Adrenal gland (tissue), 12 donors: ENCODE data around the gene MED12L. TPM values are rescaled to one million over a fixed set of nuclear protein-coding genes. Genes with fewer than 3 reads are reported as not detected.
A peak's percentile ranks its signal among the peaks of the same experiment; 100 is the strongest.

ENCODE experiments used
- DNase-seq, 7 donors: peaks; one replicate each; pipeline ENCODE4 v3.0.0-alpha.2; 2019 to 2020
- H3K27ac ChIP-seq, 5 donors: fragments of 200-600 bp; sonication (generic) in 4 of 5; 1 replicate in 3 of 5; 2 replicates in 2 of 5; pipeline versions ENCODE4 v1.5.1 to v1.8.0; 2016 to 2020; ENCODE audit warnings: mild to moderate bottlenecking in 1 of 5
- H3K27me3 ChIP-seq: fragments of 200-600 bp; 2 replicates; pipeline ENCODE4 v1.8.0; 2021
- H3K36me3 ChIP-seq, 2 donors: fragments of 200-600 bp; replicated peaks in 1 of 2; 1 replicate in 1 of 2; 2 replicates in 1 of 2; pipeline versions ENCODE4 v1.5.1 to v1.8.0; 2018 to 2022
- H3K4me1 ChIP-seq, 2 donors: fragments of 200-600 bp; replicated peaks in 1 of 2; 1 replicate in 1 of 2; 2 replicates in 1 of 2; pipeline versions ENCODE4 v1.5.1 to v1.8.0; 2018 to 2021
- H3K4me3 ChIP-seq, 4 donors: fragments of 200-600 bp; sonication (generic) in 3 of 4; one replicate each; pipeline ENCODE4 v1.5.1; 2016 to 2018
- H3K9me3 ChIP-seq, 3 donors: fragments of 200-600 bp; sonication (generic) in 1 of 3; replicated peaks in 1 of 3; 1 replicate in 2 of 3; 2 replicates in 1 of 3; pipeline versions ENCODE4 v1.5.1 to v1.8.0; 2016 to 2021
- CTCF ChIP-seq, 6 experiments: fragments of 450-650 bp in 4 of 6; fragments of 200-600 bp in 2 of 6; sonication (generic) in 1 of 6; IDR thresholded peaks; 1 replicate in 5 of 6; 2 replicates in 1 of 6; pipeline versions ENCODE4 v1.5.1 to v1.8.0; 2016 to 2021; ENCODE audit warnings: antibody characterized with exemption in 6 of 6, mild to moderate bottlenecking in 2 of 6, moderate library complexity in 1 of 6
- POLR2A ChIP-seq, 2 donors: fragments of 450-650 bp; IDR thresholded peaks; one replicate each; pipeline ENCODE4 v1.6.1; 2017; ENCODE audit warnings: antibody characterized with exemption in 2 of 2, mild to moderate bottlenecking in 2 of 2, moderate library complexity in 1 of 2
- WGBS, 4 donors: extraction: QIAGEN DNeasy Blood & Tissue Kit in 2 of 4; methylation state at CpG; one replicate each; pipeline versions ENCODE4 v1.1.5 to v1.1.7; 2013 to 2017; 5-methylcytosine and 5-hydroxymethylcytosine counted together
- intact Hi-C, 2 donors: fragments of 100-400 bp; cut with DNase I; formaldehyde crosslinking; loops; one replicate each; pipeline versions ENCODE4 v1.14.1 to v1.15.0; 2022 to 2023
- polyA plus RNA-seq, 3 donors: library from polyadenylated mRNA; stranded (reverse); fragments of 200-250 nt in 2 of 3; fragments of 350-450 nt in 1 of 3; fragmentation: Illumina TruSeq in 1 of 3; extraction: RNeasy Lipid Tissue Mini Kit (QIAGEN cat#74804) in 1 of 3; gene quantifications; one replicate each; pipeline ENCODE4 v1.2.3, GENCODE V29; 2013 to 2014
- total RNA-seq, 9 donors: library from RNA; depleted of rRNA in 4 of 9; stranded (reverse); fragments of >200 nt in 4 of 9; fragments of 120-200 nt in 1 of 9; fragmentation: NEBNext Ultra II Directional in 1 of 9; extraction: Animal tissue kit (Norgen Biotek cat#: 25700) in 1 of 9; gene quantifications; one replicate each; pipeline versions ENCODE4 v1.1.0 to v1.2.4, GENCODE V29; 2013 to 2023
- donor health status: healthy with polysubstance abuse.
- donor health status: Bipolar disorder and iron deficiency.
- donor health status: DM: yes; HTN: yes; CAD: no.
- donor health status: DM: no; HTN: no; CAD: no.
- donor health status: DM: no; HTN: no; CAD: no.
- donor health status: DM: yes; HTN: yes; CAD: no.

MED12L gene
- total and polyA plus RNA-seq, 12 donors, result 0.77 to 25.0 (median 6.3) TPM

- Histone ChIP-seq H3K27ac (no peak overlapping the region), H3K36me3 (no peaks in the 10 kb centered on the region), H3K4me3 (no peak overlapping the region), H3K27me3 (no peaks in the 10 kb centered on the region), H3K4me1 (peaks cover 0 to 7% of the 10 kb centered on the region in 2 donors), H3K9me3 (no peaks in the 10 kb centered on the region)
- TF ChIP-seq POLR2A (IDR thresholded peaks at IDR 0.05) (no peak), CTCF (IDR thresholded peaks at IDR 0.05) (no peak)
- no peak for DNase-seq
- 88 to 95% (median 94%) methylated on average over 5 of the region's 5 CpGs for WGBS, 4 donors
- intact Hi-C loops, result loop anchor here (5.0 to 10.0 kb wide), 5 partner anchors 60 to 427 kb away; partner anchors contain the start of gene MED12L (in 2 of the 2)
These were observed 59.3 kb downstream of the MED12L start for GRCh38 chr3:151144760-151145159.

- Histone ChIP-seq H3K4me3 (no peak overlapping the region), H3K36me3 (no peaks in the 10 kb centered on the region), H3K27ac (no peak overlapping the region), H3K27me3 (no peaks in the 10 kb centered on the region), H3K4me1 (peaks cover 0 to 7% of the 10 kb centered on the region in 2 donors), H3K9me3 (no peaks in the 10 kb centered on the region)
- WGBS, 4 donors, result 35 to 51% (median 49%) methylated on average over 6 of the region's 6 CpGs
- TF ChIP-seq CTCF (IDR thresholded peaks at IDR 0.05) (no peak), POLR2A (IDR thresholded peaks at IDR 0.05) (no peak)
- intact Hi-C loops, result loop anchor here (5.0 to 10.0 kb wide), 4 partner anchors 61 to 418 kb away; partner anchors contain the start of gene MED12L (in 2 of the 2)
- DNase-seq, result no peak
These were observed 60.2 kb downstream of the MED12L start for GRCh38 chr3:151145713-151146070.

- 7 to 9% (median 8%) methylated on average over 8 to 9 of the region's 9 CpGs for WGBS, 4 donors
- no peak for TF ChIP-seq POLR2A (IDR thresholded peaks at IDR 0.05)
- TF ChIP-seq CTCF (IDR thresholded peaks at IDR 0.05), result peak; percentile 86 to 93 (median 92)
- intact Hi-C loops, result loop anchor here (5.0 to 10.0 kb wide), 4 partner anchors 61 to 419 kb away; partner anchors contain the start of gene MED12L (in 2 of the 2)
- H3K4me3 ChIP-seq, result no peak overlapping the region
- peak overlapping the region in 2 of 5 donors; percentile 55 to 59 for H3K27ac ChIP-seq
- peaks cover 0 to 7% of the 10 kb centered on the region in 2 donors for H3K4me1 ChIP-seq
- H3K27me3 ChIP-seq, result no peaks in the 10 kb centered on the region
- peak; percentile 78 to 94 (median 83) for DNase-seq
- no peaks in the 10 kb centered on the region for H3K9me3 ChIP-seq
- no peaks in the 10 kb centered on the region for H3K36me3 ChIP-seq
These were observed 60.7 kb downstream of the MED12L start for GRCh38 chr3:151146071-151146730.

- Histone ChIP-seq H3K4me3 (no peak overlapping the region), H3K36me3 (no peaks in the 10 kb centered on the region), H3K4me1 (peaks cover 0 to 7% of the 10 kb centered on the region in 2 donors), H3K9me3 (no peaks in the 10 kb centered on the region), H3K27me3 (no peaks in the 10 kb centered on the region), H3K27ac (peak overlapping the region in 2 of 5 donors; percentile 37 to 55)
- no peak for TF ChIP-seq CTCF (IDR thresholded peaks at IDR 0.05)
- no peak for TF ChIP-seq POLR2A (IDR thresholded peaks at IDR 0.05)
- intact Hi-C loops, result loop anchor here (5.0 to 10.0 kb wide), 4 partner anchors 62 to 419 kb away; partner anchors contain the start of gene MED12L (in 2 of the 2)
- WGBS, 4 donors, result 47 to 54% (median 50%) methylated on average over 1 of the region's 1 CpG
- peak in 2 of 7 donors; percentile 15 to 58 for DNase-seq
These were observed 61.2 kb downstream of the MED12L start for GRCh38 chr3:151146731-151147091.
